Gastroesophageal sphincter (tissue), 4 donors: ENCODE measurements around the gene AHI1. TPM values are rescaled to one million over a fixed set of nuclear protein-coding genes. Genes with fewer than 3 reads are reported as not detected.

ENCODE experiments used
- ATAC-seq: fragments of 150-250 bp; one replicate; pipeline ENCODE4 v1.9.1; 2016; ENCODE audit warnings: mild to moderate bottlenecking, moderate library complexity
- H3K27ac ChIP-seq, 4 donors: fragments of 200-600 bp; sonication (generic) in 3 of 4; 1 replicate in 3 of 4; 2 replicates in 1 of 4; pipeline ENCODE4 v1.5.1; 2016 to 2019
- H3K27me3 ChIP-seq: fragments of 200-600 bp; sonication (generic); one replicate; pipeline ENCODE4 v1.5.1; 2019
- H3K36me3 ChIP-seq, 2 donors: fragments of 200-600 bp; sonication (generic); one replicate each; pipeline ENCODE4 v1.5.1; 2019; ENCODE audit warnings: control low read depth in 1 of 2
- H3K4me1 ChIP-seq, 3 donors: fragments of 200-600 bp; sonication (generic); 1 replicate in 2 of 3; 2 replicates in 1 of 3; pipeline ENCODE4 v1.5.1; 2016 to 2019; ENCODE audit warnings: control low read depth in 2 of 3
- H3K4me3 ChIP-seq, 2 donors: fragments of 200-600 bp; sonication (generic); one replicate each; pipeline ENCODE4 v1.5.1; 2019; ENCODE audit warnings: mild to moderate bottlenecking in 1 of 2, moderate library complexity in 1 of 2
- H3K9me3 ChIP-seq, 3 donors: fragments of 200-600 bp; sonication (generic); one replicate each; pipeline ENCODE4 v1.5.1; 2017 to 2019; ENCODE audit warnings: control low read depth in 2 of 3
- CTCF ChIP-seq, 4 experiments: fragments of 200-600 bp in 2 of 4; fragments of 450-650 bp in 2 of 4; sonication (generic) in 1 of 4; IDR thresholded peaks; one replicate each; pipeline ENCODE4 v1.5.1; 2017 to 2019; ENCODE audit warnings: antibody characterized with exemption in 4 of 4, mild to moderate bottlenecking in 2 of 4, moderate library complexity in 2 of 4
- EP300 ChIP-seq: sonication (generic); formaldehyde crosslinking; IDR thresholded peaks from one replicate; pipeline ENCODE4 v1.6.1; 2017; ENCODE audit warnings: antibody characterized with exemption, mild to moderate bottlenecking
- POLR2A ChIP-seq, 2 donors: fragments of 450-650 bp; IDR thresholded peaks; one replicate each; pipeline ENCODE4 v1.6.1; 2017; ENCODE audit warnings: antibody characterized with exemption in 2 of 2, mild to moderate bottlenecking in 2 of 2, moderate library complexity in 1 of 2
- POLR2AphosphoS5 ChIP-seq: sonication (generic); formaldehyde crosslinking; IDR thresholded peaks from one replicate; pipeline ENCODE4 v1.6.1; 2017; ENCODE audit warnings: antibody characterized with exemption
- WGBS, 2 donors: methylation state at CpG; one replicate each; pipeline ENCODE4 v1.1.5; 2018; ENCODE audit warnings: low coverage in 1 of 2; 5-methylcytosine and 5-hydroxymethylcytosine counted together
- total RNA-seq, 4 donors: library from RNA; depleted of rRNA; stranded (reverse); fragments of >200 nt; gene quantifications; one replicate each; pipeline ENCODE4 v1.1.0, GENCODE V29; 2016

AHI1 gene
- total RNA-seq, 4 donors from 2014 or later: 16.7 to 35.9 (median 27.0) TPM

GRCh38 chr6:135403584-135403983, 94.0 kb downstream of the AHI1 start:
- Histone ChIP-seq H3K27me3 (no peaks in the 10 kb centered on the region), H3K36me3 (peaks cover 0 to 63% of the 10 kb centered on the region in 2 donors), H3K27ac (no peak overlapping the region), H3K4me3 (no peak overlapping the region), H3K4me1 (no peaks in the 10 kb centered on the region), H3K9me3 (no peaks in the 10 kb centered on the region)
- TF ChIP-seq CTCF (IDR thresholded peaks at IDR 0.05): no peak
- no peak for TF ChIP-seq POLR2AphosphoS5
- TF ChIP-seq POLR2A (IDR thresholded peaks at IDR 0.05): no peak
- TF ChIP-seq EP300: no peak
- no peak for ATAC-seq
- 66 to 71% methylated on average over 3 of the region's 3 CpGs for WGBS, 2 donors

GRCh38 chr6:135402311-135402710, 95.2 kb downstream of the AHI1 start:
- Histone ChIP-seq H3K4me3 (no peak overlapping the region), H3K36me3 (peaks cover 0 to 51% of the 10 kb centered on the region in 2 donors), H3K27me3 (no peaks in the 10 kb centered on the region), H3K9me3 (no peaks in the 10 kb centered on the region), H3K4me1 (no peaks in the 10 kb centered on the region), H3K27ac (no peak overlapping the region)
- 100% methylated on average over 1 of the region's 1 CpG for WGBS, 2 donors
- no peak for ATAC-seq
- TF ChIP-seq POLR2A (IDR thresholded peaks at IDR 0.05) (no peak), CTCF (IDR thresholded peaks at IDR 0.05) (no peak)

- no peak for TF ChIP-seq EP300
- TF ChIP-seq POLR2A (IDR thresholded peaks at IDR 0.05): no peak
- no peak for TF ChIP-seq POLR2AphosphoS5
- no peak for TF ChIP-seq CTCF (IDR thresholded peaks at IDR 0.05)
- H3K9me3 ChIP-seq: no peaks in the 10 kb centered on the region
- ATAC-seq: no peak
- no peak overlapping the region for H3K27ac ChIP-seq
- H3K4me1 ChIP-seq: no peaks in the 10 kb centered on the region
- H3K36me3 ChIP-seq: peaks cover 0 to 25% of the 10 kb centered on the region in 2 donors
- WGBS, 2 donors: 66 to 91% methylated on average over 5 of the region's 5 CpGs
- no peaks in the 10 kb centered on the region for H3K27me3 ChIP-seq
- H3K4me3 ChIP-seq: no peak overlapping the region
These were observed 100.2 kb downstream of the AHI1 start for GRCh38 chr6:135397172-135397952.

GRCh38 chr6:135395136-135395535, 102.4 kb downstream of the AHI1 start:
- Histone ChIP-seq H3K27ac (no peak overlapping the region), H3K27me3 (no peaks in the 10 kb centered on the region), H3K4me3 (no peak overlapping the region), H3K4me1 (no peaks in the 10 kb centered on the region), H3K36me3 (peaks cover 0 to 42% of the 10 kb centered on the region in 2 donors), H3K9me3 (no peaks in the 10 kb centered on the region)
- TF ChIP-seq EP300 (no peak), CTCF (IDR thresholded peaks at IDR 0.05) (no peak), POLR2A (IDR thresholded peaks at IDR 0.05) (no peak), POLR2AphosphoS5 (no peak)
- no peak for ATAC-seq

DNA sequence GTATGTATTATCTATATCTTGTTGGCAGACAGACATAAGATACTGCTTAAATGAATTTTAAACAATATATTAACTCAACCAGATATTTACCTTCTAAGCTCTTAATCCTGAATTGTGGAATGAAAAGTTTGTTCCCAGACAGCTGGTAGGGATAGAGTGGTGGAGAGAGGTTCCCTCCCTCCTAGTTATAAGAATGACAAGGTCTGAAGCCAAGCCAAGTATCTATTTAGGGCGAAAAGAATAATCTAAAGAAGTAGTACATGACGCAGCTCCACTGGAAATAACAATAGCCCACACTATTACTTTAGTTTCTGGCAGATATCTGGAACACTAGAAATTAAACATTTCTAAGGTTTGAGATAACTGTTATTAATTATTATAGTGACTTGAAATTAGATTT, 104.3 kb downstream of the AHI1 start:
- TF ChIP-seq POLR2AphosphoS5 (no peak), POLR2A (IDR thresholded peaks at IDR 0.05) (no peak), EP300 (no peak), CTCF (IDR thresholded peaks at IDR 0.05) (no peak)
- Histone ChIP-seq H3K4me3 (no peak overlapping the region), H3K9me3 (no peaks in the 10 kb centered on the region), H3K36me3 (peaks cover 0 to 51% of the 10 kb centered on the region in 2 donors), H3K27me3 (no peaks in the 10 kb centered on the region), H3K4me1 (no peaks in the 10 kb centered on the region), H3K27ac (no peak overlapping the region)
- 36 to 69% methylated on average over 2 of the region's 2 CpGs for WGBS, 2 donors
- no peak for ATAC-seq
